Loucy (cell line): ENCODE measurements around the gene CNDP1.

Experiments
- H2AFZ ChIP-seq: fragments of 200-600 bp; sonication (generic); 2 replicates; pipeline ENCODE4 v1.6.0; 2016; ENCODE audit warnings: antibody characterized with exemption, mild to moderate bottlenecking, low read length, moderate library complexity
- H3F3A ChIP-seq: fragments of 200-600 bp; 2 replicates; pipeline ENCODE4 v1.6.0; 2016; ENCODE audit warnings: antibody characterized with exemption, low read depth, mild to moderate bottlenecking
- H3K27me3 ChIP-seq: fragments of 200-600 bp; sonication (generic); 2 replicates; pipeline ENCODE4 v1.6.1; 2014; ENCODE audit warnings: low read length, mild to moderate bottlenecking; ENCODE audit not compliant: insufficient read depth, poor library complexity, severe bottlenecking
- H3K36me3 ChIP-seq: fragments of 200-600 bp; sonication (generic); 2 replicates; pipeline ENCODE4 v1.6.1; 2016; ENCODE audit warnings: low read length; ENCODE audit not compliant: insufficient read depth
- H3K4me1 ChIP-seq: fragments of 200-600 bp; sonication (generic); 2 replicates; pipeline ENCODE4 v1.5.1; 2014; ENCODE audit warnings: low read length, mild to moderate bottlenecking; ENCODE audit not compliant: insufficient read depth, poor library complexity, severe bottlenecking
- H3K4me2 ChIP-seq: fragments of 200-600 bp; sonication (generic); 2 replicates; pipeline ENCODE4 v1.6.0; 2014; ENCODE audit warnings: antibody characterized with exemption, low read length, low read depth, mild to moderate bottlenecking; ENCODE audit not compliant: poor library complexity, severe bottlenecking
- H3K4me3 ChIP-seq: fragments of 200-600 bp; sonication (generic); 2 replicates; pipeline ENCODE4 v1.5.1; 2014; ENCODE audit warnings: low read length, mild to moderate bottlenecking, mixed read lengths; ENCODE audit not compliant: poor library complexity, severe bottlenecking
- H3K79me2 ChIP-seq: fragments of 200-600 bp; sonication (generic); 2 replicates; pipeline ENCODE4 v1.6.1; 2014; ENCODE audit warnings: low read length; ENCODE audit not compliant: insufficient read depth
- H3K9ac ChIP-seq: fragments of 200-600 bp; sonication (generic); 2 replicates; pipeline ENCODE4 v1.6.0; 2014; ENCODE audit warnings: mild to moderate bottlenecking, low read depth, low read length, moderate library complexity; ENCODE audit not compliant: poor library complexity, severe bottlenecking
- H3K9me2 ChIP-seq: fragments of 200-600 bp; sonication (generic); replicated peaks from 2 replicates; pipeline ENCODE4 v1.6.1; 2016; ENCODE audit warnings: low read depth, low read length, mixed read lengths
- H3K9me3 ChIP-seq: fragments of 200-600 bp; sonication (generic); 2 replicates; pipeline ENCODE4 v1.6.1; 2014; ENCODE audit warnings: mild to moderate bottlenecking, antibody characterized with exemption, low read length, low read depth; ENCODE audit not compliant: insufficient read depth
- H4K20me1 ChIP-seq: fragments of 200-600 bp; sonication (generic); 2 replicates; pipeline ENCODE4 v1.6.0; 2014; ENCODE audit warnings: antibody characterized with exemption, low read length, mild to moderate bottlenecking; ENCODE audit not compliant: insufficient read depth, poor library complexity, severe bottlenecking
- CTCF ChIP-seq: fragments of 200-600 bp; sonication (generic); conservative IDR thresholded peaks from 2 replicates; pipeline ENCODE4 v1.5.1; 2014; ENCODE audit warnings: mild to moderate bottlenecking, antibody characterized with exemption, low read length
- EZH2phosphoT487 ChIP-seq: fragments of 200-600 bp; IDR thresholded peaks from 2 replicates; pipeline ENCODE4 v1.6.1; 2018; ENCODE audit warnings: antibody characterized with exemption, mild to moderate bottlenecking, moderate library complexity, borderline replicate concordance

Gene CNDP1

GRCh38 chr18:74587441-74587840 is 53.1 kb downstream of the CNDP1 start:
- no peak overlapping the region for H3K4me2 ChIP-seq
- no peaks in the 10 kb centered on the region for H4K20me1 ChIP-seq
- H3K9me2 ChIP-seq = no peaks in the 10 kb centered on the region
- no peaks in the 10 kb centered on the region for H3K36me3 ChIP-seq
- H3K4me1 ChIP-seq = no peaks in the 10 kb centered on the region
- H3K27me3 ChIP-seq = no peaks in the 10 kb centered on the region
- no peak overlapping the region for H2AFZ ChIP-seq
- H3K4me3 ChIP-seq = no peak overlapping the region
- TF ChIP-seq CTCF (no peak), EZH2phosphoT487 (no peak)
- H3K79me2 ChIP-seq = no peaks in the 10 kb centered on the region
- no peaks in the 10 kb centered on the region for H3F3A ChIP-seq
- H3K9me3 ChIP-seq = no peaks in the 10 kb centered on the region
- no peak overlapping the region for H3K9ac ChIP-seq

GRCh38 chr18:74589021-74589420 is 54.7 kb downstream of the CNDP1 start:
- Histone ChIP-seq H2AFZ (no peak overlapping the region), H3K36me3 (no peaks in the 10 kb centered on the region), H3K4me2 (no peak overlapping the region), H3K79me2 (no peaks in the 10 kb centered on the region), H3K27me3 (no peaks in the 10 kb centered on the region), H3K9ac (no peak overlapping the region), H3K9me3 (no peaks in the 10 kb centered on the region), H3K4me3 (no peak overlapping the region), H4K20me1 (peaks cover 3% of the 10 kb centered on the region), H3K9me2 (no peaks in the 10 kb centered on the region), H3F3A (no peaks in the 10 kb centered on the region), H3K4me1 (no peaks in the 10 kb centered on the region)
- no peak for TF ChIP-seq CTCF
- TF ChIP-seq EZH2phosphoT487 = no peak

- no peaks in the 10 kb centered on the region for H3K36me3 ChIP-seq
- H3K4me1 ChIP-seq = peaks cover 2% of the 10 kb centered on the region
- no peaks in the 10 kb centered on the region for H3K9me3 ChIP-seq
- peaks cover 4% of the 10 kb centered on the region for H3K79me2 ChIP-seq
- no peaks in the 10 kb centered on the region for H3K27me3 ChIP-seq
- H4K20me1 ChIP-seq = peaks cover 8% of the 10 kb centered on the region
- TF ChIP-seq EZH2phosphoT487 = no peak
- no peak for TF ChIP-seq CTCF
- no peaks in the 10 kb centered on the region for H3K9me2 ChIP-seq
- no peak overlapping the region for H3K9ac ChIP-seq
- H3K4me2 ChIP-seq = no peak overlapping the region
- H2AFZ ChIP-seq = no peak overlapping the region
- H3K4me3 ChIP-seq = no peak overlapping the region
- no peaks in the 10 kb centered on the region for H3F3A ChIP-seq
Observed at GRCh38 chr18:74589811-74590210, 55.5 kb downstream of the CNDP1 start.
